ENCODE results near the gene CBY1. TPM values are rescaled to one million over a fixed set of nuclear protein-coding genes. Genes with fewer than 3 reads are reported as not detected.

CBY1 gene
- total RNA-seq, 1 donor, result 20.7 TPM

DNA sequence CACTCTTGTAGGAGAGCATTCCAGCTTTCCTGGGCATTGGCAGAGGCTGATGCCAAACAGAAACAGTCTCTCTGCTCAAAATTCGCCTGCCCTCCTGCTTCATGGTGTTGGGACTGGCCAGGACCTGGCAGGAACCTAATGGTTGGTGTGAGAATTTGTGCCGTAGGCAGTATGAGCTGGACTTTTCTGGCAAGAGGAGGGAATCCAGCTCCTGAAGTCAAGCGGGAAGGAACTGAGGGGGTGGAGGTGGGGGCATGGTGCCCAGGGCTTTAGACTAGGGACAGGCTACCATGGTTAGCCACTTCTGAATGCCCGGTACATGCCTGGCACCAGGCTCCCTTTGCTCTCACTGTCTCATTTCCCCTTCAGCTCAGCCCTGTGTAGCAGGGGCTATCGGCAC is 18.4 kb downstream of the CBY1 start:
- no peak for DNase-seq (ENCODE audit: low read depth)
- TF ChIP-seq, protein P1, sequence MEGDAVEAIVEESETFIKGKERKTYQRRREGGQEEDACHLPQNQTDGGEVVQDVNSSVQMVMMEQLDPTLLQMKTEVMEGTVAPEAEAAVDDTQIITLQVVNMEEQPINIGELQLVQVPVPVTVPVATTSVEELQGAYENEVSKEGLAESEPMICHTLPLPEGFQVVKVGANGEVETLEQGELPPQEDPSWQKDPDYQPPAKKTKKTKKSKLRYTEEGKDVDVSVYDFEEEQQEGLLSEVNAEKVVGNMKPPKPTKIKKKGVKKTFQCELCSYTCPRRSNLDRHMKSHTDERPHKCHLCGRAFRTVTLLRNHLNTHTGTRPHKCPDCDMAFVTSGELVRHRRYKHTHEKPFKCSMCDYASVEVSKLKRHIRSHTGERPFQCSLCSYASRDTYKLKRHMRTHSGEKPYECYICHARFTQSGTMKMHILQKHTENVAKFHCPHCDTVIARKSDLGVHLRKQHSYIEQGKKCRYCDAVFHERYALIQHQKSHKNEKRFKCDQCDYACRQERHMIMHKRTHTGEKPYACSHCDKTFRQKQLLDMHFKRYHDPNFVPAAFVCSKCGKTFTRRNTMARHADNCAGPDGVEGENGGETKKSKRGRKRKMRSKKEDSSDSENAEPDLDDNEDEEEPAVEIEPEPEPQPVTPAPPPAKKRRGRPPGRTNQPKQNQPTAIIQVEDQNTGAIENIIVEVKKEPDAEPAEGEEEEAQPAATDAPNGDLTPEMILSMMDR (IDR thresholded peaks at IDR 0.05; ENCODE audit: insufficient read depth, low read depth, low read length), result no peak
- H3K4me3 ChIP-seq (ENCODE audit: low read depth, low read length), result no peak overlapping the region

DNA sequence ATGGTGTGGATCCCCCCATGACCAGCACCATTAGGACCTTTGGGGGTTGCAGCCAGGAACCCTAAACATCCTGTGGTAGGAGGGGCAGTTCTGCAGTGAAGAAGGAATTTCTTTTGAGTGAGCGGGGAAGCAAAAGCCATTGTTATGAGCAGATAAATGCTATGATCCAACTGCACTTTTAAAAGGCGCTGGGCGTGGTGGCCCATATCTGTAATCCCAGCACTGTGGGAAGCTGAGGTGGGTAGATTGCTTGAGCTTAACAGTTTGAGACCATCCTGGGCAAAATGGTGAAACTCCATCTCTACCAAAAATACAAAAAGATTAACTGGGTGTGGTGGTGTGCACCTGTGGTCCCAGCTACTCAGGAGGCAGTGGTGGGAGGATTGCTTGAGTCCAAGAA is 19.4 kb downstream of the CBY1 start:
- TF ChIP-seq, protein P1 (IDR thresholded peaks at IDR 0.05; ENCODE audit: insufficient read depth, low read depth, low read length), result no peak
- no peak overlapping the region for H3K4me3 ChIP-seq (ENCODE audit: low read depth, low read length)
- DNase-seq (ENCODE audit: low read depth), result no peak

DNA sequence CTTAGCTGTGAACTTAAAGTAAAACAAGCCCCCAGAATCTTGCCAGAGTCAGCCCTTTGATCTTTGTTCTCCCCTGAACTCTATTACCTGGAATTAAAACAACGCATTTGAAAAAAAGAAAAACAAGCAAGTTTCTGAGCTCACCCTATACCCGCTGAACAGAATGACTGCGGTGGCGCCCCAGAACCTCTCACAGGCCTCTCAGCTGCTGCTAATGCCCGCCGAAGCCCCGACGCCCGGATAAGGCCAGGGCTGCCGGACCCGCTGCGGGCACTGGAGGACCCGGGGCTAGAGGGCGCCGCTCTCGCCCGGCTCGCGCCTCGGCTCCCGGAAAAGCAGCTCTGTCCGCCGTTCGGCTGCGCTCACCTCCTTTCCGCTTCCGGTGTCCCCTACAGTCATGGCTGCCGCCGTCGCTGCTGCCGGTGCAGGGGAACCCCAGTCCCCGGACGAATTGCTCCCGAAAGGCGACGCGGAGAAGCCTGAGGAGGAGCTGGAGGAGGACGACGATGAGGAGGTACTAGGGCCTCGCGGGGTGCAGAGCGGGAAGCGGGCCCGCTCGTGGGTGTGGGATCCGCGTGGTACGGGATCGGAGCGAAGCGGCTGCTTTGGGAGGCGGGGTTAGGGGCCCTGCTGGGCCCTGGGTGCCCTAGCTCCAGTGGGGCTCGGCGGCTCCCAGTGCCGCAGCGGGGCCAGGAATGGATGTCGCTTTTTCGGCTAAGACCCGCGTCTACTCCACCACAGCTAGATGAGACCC is 25.3 kb downstream of the CBY1 start, which contains the start of gene TOMM22:
Gene TOMM22, plus strand, starts transcription at position 376 of the 754 bp plus-strand sequence. Its CDS starts 22 bp downstream, at position 398.
- peak; percentile 83 for DNase-seq (ENCODE audit: low read depth)
- TF ChIP-seq, protein P1 (IDR thresholded peaks at IDR 0.05; ENCODE audit: insufficient read depth, low read depth, low read length), result peak; percentile 52
- peak within 1 kb of the TSS; percentile 87 for H3K4me3 ChIP-seq (ENCODE audit: low read depth, low read length)

DNA sequence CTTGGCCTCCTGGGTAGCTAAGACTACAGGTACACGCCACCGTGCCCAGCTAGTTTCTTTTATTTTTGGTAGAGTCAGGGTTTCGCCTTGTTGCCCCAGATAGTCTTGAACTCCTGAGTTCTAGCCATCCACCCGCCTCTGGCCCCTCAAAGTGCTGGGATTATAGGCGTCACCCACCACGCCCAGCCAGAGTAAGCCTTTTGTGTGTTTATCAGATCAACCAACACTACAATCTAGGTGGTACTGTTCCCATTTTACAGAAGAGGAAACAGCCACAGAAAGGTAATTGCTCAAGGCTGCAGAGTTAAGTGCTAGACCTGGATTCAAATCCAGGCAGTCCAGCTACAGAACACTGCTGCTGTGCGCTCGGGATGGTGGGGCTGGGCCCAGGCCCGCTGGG is 28.5 kb downstream of the CBY1 start:
- no peak for DNase-seq (ENCODE audit: low read depth)
- H3K4me3 ChIP-seq (ENCODE audit: low read depth, low read length), result no peak overlapping the region
- TF ChIP-seq, protein P1 (IDR thresholded peaks at IDR 0.05; ENCODE audit: insufficient read depth, low read depth, low read length), result no peak

DNA sequence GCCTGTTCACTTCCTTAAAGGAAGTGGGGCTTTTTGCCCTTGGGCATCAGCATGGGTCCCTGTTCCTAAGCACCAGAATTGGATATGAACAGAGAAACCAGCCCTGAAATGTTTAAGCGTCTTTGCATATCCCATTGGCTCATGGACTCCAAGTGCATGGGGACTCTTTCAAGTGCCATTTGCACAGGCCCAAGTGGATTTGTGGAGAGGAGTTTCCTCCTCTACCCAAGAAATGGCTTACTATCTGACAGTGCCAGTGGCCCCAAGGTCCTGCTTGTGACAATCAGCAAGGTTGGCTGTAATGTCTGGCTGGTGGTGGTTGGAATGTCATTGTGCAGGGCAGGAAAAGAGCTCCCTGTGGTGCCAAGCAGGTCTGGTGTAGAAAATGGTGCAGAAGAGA is 29.3 kb downstream of the CBY1 start:
- no peak for DNase-seq (ENCODE audit: low read depth)
- no peak overlapping the region for H3K4me3 ChIP-seq (ENCODE audit: low read depth, low read length)
- TF ChIP-seq, protein P1 (IDR thresholded peaks at IDR 0.05; ENCODE audit: insufficient read depth, low read depth, low read length), result no peak

DNA sequence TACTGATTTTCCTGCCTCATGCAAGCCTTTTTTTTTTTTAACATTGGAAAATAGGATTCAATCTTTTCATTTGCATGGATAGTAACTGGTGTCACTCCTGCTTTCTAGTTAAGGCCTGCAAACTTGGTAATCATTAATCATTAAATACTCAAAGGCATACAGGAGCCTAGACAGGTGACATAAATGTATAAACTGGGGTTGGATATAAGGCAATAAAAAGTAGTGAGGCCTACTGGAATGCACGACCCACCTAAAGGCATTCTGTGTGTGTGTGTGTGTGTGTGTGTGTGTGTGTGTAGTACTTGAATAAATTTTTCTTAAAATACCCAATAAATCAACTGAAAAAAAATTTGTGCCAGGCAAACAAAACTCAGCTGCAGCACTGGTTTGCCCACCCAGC is 33.2 kb downstream of the CBY1 start:
- TF ChIP-seq, protein P1 (IDR thresholded peaks at IDR 0.05; ENCODE audit: insufficient read depth, low read depth, low read length), result no peak
- no peak for DNase-seq (ENCODE audit: low read depth)
- H3K4me3 ChIP-seq (ENCODE audit: low read depth, low read length), result no peak overlapping the region

Data from fibroblast of villous mesenchyme (primary cell).